Chondrocyte (in vitro differentiated cells): Measurements from ENCODE around the gene HOXA2. TPM values are rescaled to one million over a fixed set of nuclear protein-coding genes. Genes with fewer than 3 reads are reported as not detected.

Experiments used
- DNase-seq: peaks from one replicate; pipeline ENCODE4 v3.0.0; 2021; ENCODE audit warnings: mixed read lengths, low spot score
- H3K27ac Mint-ChIP-seq: one replicate; pipeline ENCODE4 v1.8.0; 2021; ENCODE audit warnings: mild to moderate bottlenecking, moderate library complexity, mixed read lengths; ENCODE audit not compliant: unreplicated experiment
- H3K27me3 Mint-ChIP-seq: 2 replicates; pipeline ENCODE4 v1.8.0; 2021; ENCODE audit warnings: low read depth, mixed read lengths
- H3K36me3 Mint-ChIP-seq: 2 replicates; pipeline ENCODE4 v1.8.0; 2021; ENCODE audit warnings: low read depth, mixed read lengths
- H3K4me1 Mint-ChIP-seq: 2 replicates; pipeline ENCODE4 v1.8.0; 2021; ENCODE audit warnings: low read depth, mild to moderate bottlenecking, mixed read lengths
- H3K4me3 Mint-ChIP-seq: one replicate; pipeline ENCODE4 v1.8.0; 2021; ENCODE audit warnings: mild to moderate bottlenecking, moderate library complexity, mixed read lengths; ENCODE audit not compliant: unreplicated experiment
- H3K9me3 Mint-ChIP-seq: 2 replicates; pipeline ENCODE4 v1.8.0; 2021; ENCODE audit warnings: low read depth, mixed read lengths
- CTCF ChIP-seq: fragments of 200-600 bp; sonication (generic); IDR thresholded peaks from 2 replicates; pipeline ENCODE4 v1.5.0; 2021; ENCODE audit warnings: antibody characterized with exemption, mild to moderate bottlenecking, moderate library complexity
- total RNA-seq: library from RNA; stranded (reverse); gene quantifications from 3 replicates; pipeline ENCODE4 v1.2.1, GENCODE V29; 2021

The HOXA2 gene
- total RNA-seq, 1 donor from 2014 or later = 10.2 TPM

- Mint-ChIP-seq H3K9me3 (no peaks in the 10 kb centered on the region), H3K36me3 (peaks cover 3% of the 10 kb centered on the region), H3K4me3 (peak overlapping the region; percentile 96), H3K4me1 (peaks cover 29% of the 10 kb centered on the region), H3K27me3 (peaks cover 58% of the 10 kb centered on the region), H3K27ac (no peak overlapping the region)
- TF ChIP-seq CTCF = no peak
- no peak for DNase-seq
Measured at GRCh38 chr7:27094304-27095049, 8.0 kb downstream of the HOXA2 start.

- no peaks in the 10 kb centered on the region for H3K9me3 Mint-ChIP-seq
- H3K27me3 Mint-ChIP-seq = peaks cover 61% of the 10 kb centered on the region
- no peak overlapping the region for H3K27ac Mint-ChIP-seq
Measured at GRCh38 chr7:27093184-27093895, 9.1 kb downstream of the HOXA2 start.

GRCh38 chr7:27092819-27093110 lies 9.7 kb downstream of the HOXA2 start:
- H3K4me1 Mint-ChIP-seq = peaks cover 19% of the 10 kb centered on the region
- no peaks in the 10 kb centered on the region for H3K9me3 Mint-ChIP-seq
- no peak for TF ChIP-seq CTCF
- DNase-seq = no peak
- H3K27ac Mint-ChIP-seq = no peak overlapping the region
- no peak overlapping the region for H3K4me3 Mint-ChIP-seq
- peaks cover 61% of the 10 kb centered on the region for H3K27me3 Mint-ChIP-seq
- H3K36me3 Mint-ChIP-seq = peaks cover 3% of the 10 kb centered on the region

More at GRCh38 chr7:27093184-27093895, 9.1 kb downstream of the HOXA2 start:
- Mint-ChIP-seq H3K4me3 (no peak overlapping the region), H3K4me1 (peaks cover 20% of the 10 kb centered on the region), H3K36me3 (peaks cover 3% of the 10 kb centered on the region)
- no peak for TF ChIP-seq CTCF
- no peak for DNase-seq

- Mint-ChIP-seq H3K4me3 (no peak overlapping the region), H3K27me3 (peaks cover 59% of the 10 kb centered on the region), H3K36me3 (peaks cover 1% of the 10 kb centered on the region), H3K9me3 (no peaks in the 10 kb centered on the region), H3K4me1 (peaks cover 15% of the 10 kb centered on the region), H3K27ac (no peak overlapping the region)
- DNase-seq = no peak
- TF ChIP-seq CTCF = no peak
Measured at GRCh38 chr7:27091941-27092818, 10.3 kb downstream of the HOXA2 start.

- DNase-seq = no peak
- Mint-ChIP-seq H3K4me1 (peaks cover 14% of the 10 kb centered on the region), H3K4me3 (no peak overlapping the region), H3K27me3 (peaks cover 57% of the 10 kb centered on the region), H3K36me3 (no peaks in the 10 kb centered on the region), H3K9me3 (no peaks in the 10 kb centered on the region), H3K27ac (no peak overlapping the region)
- TF ChIP-seq CTCF = no peak
Measured at GRCh38 chr7:27091105-27091504, 11.4 kb downstream of the HOXA2 start.
